HL-60 (cell line): ENCODE results near the gene AKT3.

Source experiments
- CTCF ChIP-seq: IDR thresholded peaks from one replicate; pipeline ENCODE4 v1.5.1; 2011; ENCODE audit warnings: low read length, control low read depth, inconsistent platforms; ENCODE audit not compliant: insufficient read depth
- POLR2AphosphoS5 ChIP-seq: IDR thresholded peaks from 2 replicates; pipeline ENCODE4 v1.6.1; 2012; ENCODE audit warnings: low read depth
- SPI1 ChIP-seq: IDR thresholded peaks from 2 replicates; pipeline ENCODE4 v1.6.1; 2012; ENCODE audit warnings: low read depth, mild to moderate bottlenecking, borderline replicate concordance

- TF ChIP-seq CTCF (no peak), POLR2AphosphoS5 (no peak), SPI1 (no peak)
Measured at GRCh38 chr1:243734308-243734695, 115.7 kb downstream of the AKT3 start.
